Naive thymus-derived CD8-positive, alpha-beta T cell (primary cell): ENCODE results near the gene AEN. TPM values are rescaled to one million over a fixed set of nuclear protein-coding genes. Genes with fewer than 3 reads are reported as not detected.

Source experiments
- ATAC-seq, 2 donors: fragments of 150-1000 bp; cut with Tn5 transposase in 1 of 2; sonication (Bioruptor Pico), chemical (Tn5 transposase) in 1 of 2; 1 replicate in 1 of 2; 2 replicates in 1 of 2; pipeline ENCODE4 v1.10.0; 2021; ENCODE audit warnings: mild to moderate bottlenecking in 2 of 2, moderate library complexity in 2 of 2
- POLR2A ChIA-PET: fragments of 350-600 bp; sonication (Branson Sonifier 250); formaldehyde crosslinking; loops from one replicate; lab custom pipeline; 2021; ENCODE audit warnings: antibody characterized with exemption; lab: Charles Lee
- DNase-seq, 10 donors: peaks; one replicate each; pipeline versions ENCODE4 v3.0.0 to v3.0.0-alpha.2; 2020 to 2022
- H3K27ac Mint-ChIP-seq, 10 donors: one replicate each; pipeline ENCODE4 v1.8.0; 2020 to 2022; ENCODE audit warnings: mild to moderate bottlenecking in 10 of 10, mixed read lengths in 10 of 10, moderate library complexity in 4 of 10, inconsistent platforms in 1 of 10
- H3K27me3 Mint-ChIP-seq, 5 donors: one replicate each; pipeline ENCODE4 v1.8.0; 2021 to 2022; ENCODE audit warnings: mixed read lengths in 5 of 5
- H3K36me3 Mint-ChIP-seq, 3 donors: one replicate each; pipeline ENCODE4 v1.8.0; 2020 to 2022; ENCODE audit warnings: mixed read lengths in 3 of 3, mild to moderate bottlenecking in 2 of 3, inconsistent platforms in 1 of 3
- H3K4me1 Mint-ChIP-seq, 4 donors: one replicate each; pipeline ENCODE4 v1.8.0; 2021 to 2022; ENCODE audit warnings: mixed read lengths in 4 of 4
- H3K4me3 Mint-ChIP-seq, 10 donors: one replicate each; pipeline ENCODE4 v1.8.0; 2020 to 2022; ENCODE audit warnings: mild to moderate bottlenecking in 10 of 10, mixed read lengths in 10 of 10, moderate library complexity in 6 of 10, inconsistent platforms in 1 of 10
- H3K9me3 Mint-ChIP-seq, 9 donors: one replicate each; pipeline ENCODE4 v1.8.0; 2020 to 2022; ENCODE audit warnings: mixed read lengths in 9 of 9, mild to moderate bottlenecking in 3 of 9, inconsistent platforms in 1 of 9, moderate library complexity in 1 of 9
- polyA plus RNA-seq, 3 donors: library from polyadenylated mRNA; unstranded; fragments of 300-500 nt; fragmentation: Illumina TruSeq; gene quantifications; one replicate each; pipeline ENCODE4 v1.2.3, GENCODE V29; 2021
- total RNA-seq, 8 experiments: library from RNA in 2 of 8; stranded (reverse) in 2 of 8; gene quantifications; one replicate each; pipeline ENCODE4 v1.2.3 and lab custom pipeline; 2021 to 2026

Gene AEN
- total and polyA plus RNA-seq, 5 experiments from 2014 or later, result 18.0 to 51.6 (median 32.9) TPM

- H3K27ac Mint-ChIP-seq, result no peak overlapping the region
- H3K4me1 Mint-ChIP-seq, result peaks cover 6 to 15% (median 12%) of the 10 kb centered on the region in 4 donors
- no peaks in the 10 kb centered on the region for H3K36me3 Mint-ChIP-seq
- no peaks in the 10 kb centered on the region for H3K9me3 Mint-ChIP-seq
- no peak for DNase-seq
- ATAC-seq, result no peak
- no peak overlapping the region for H3K4me3 Mint-ChIP-seq
- POLR2A ChIA-PET, result interaction anchor here (0.6 kb wide), 1 partner anchor 13 kb away, joined by 3 read pairs; no protein-coding TSS in a partner anchor
- H3K27me3 Mint-ChIP-seq, result peaks cover 6 to 21% (median 11%) of the 10 kb centered on the region in 5 donors
These were observed 4.0 kb upstream of the AEN start for GRCh38 chr15:88617031-88617722.

DNA sequence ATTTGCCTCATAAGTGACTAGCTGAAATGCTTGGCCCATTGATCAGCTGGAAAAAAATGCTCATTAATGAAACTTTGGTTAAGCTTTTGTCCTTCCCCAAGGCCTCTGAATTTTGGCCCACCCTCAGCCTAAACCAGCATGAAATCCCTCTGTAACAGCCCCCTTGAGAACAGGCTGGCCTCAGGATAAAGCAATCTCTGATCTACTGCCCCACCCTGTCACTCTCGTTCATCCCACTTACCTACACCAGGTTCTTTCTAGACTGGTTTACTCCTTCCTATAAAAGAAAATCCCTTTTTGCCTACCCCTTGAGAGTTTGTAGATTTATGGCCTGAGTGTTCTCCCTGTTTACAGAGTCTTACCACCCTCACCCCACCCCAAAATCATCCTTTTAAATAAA is 3.4 kb upstream of the AEN start:
- no peaks in the 10 kb centered on the region for H3K9me3 Mint-ChIP-seq
- no peak overlapping the region for H3K27ac Mint-ChIP-seq
- no peak for DNase-seq
- no peak for ATAC-seq
- H3K4me3 Mint-ChIP-seq, result no peak overlapping the region
- H3K27me3 Mint-ChIP-seq, result peaks cover 6 to 19% (median 9%) of the 10 kb centered on the region in 5 donors
- POLR2A ChIA-PET, result no interaction called here
- peaks cover 13 to 21% (median 18%) of the 10 kb centered on the region in 4 donors for H3K4me1 Mint-ChIP-seq
- no peaks in the 10 kb centered on the region for H3K36me3 Mint-ChIP-seq

DNA sequence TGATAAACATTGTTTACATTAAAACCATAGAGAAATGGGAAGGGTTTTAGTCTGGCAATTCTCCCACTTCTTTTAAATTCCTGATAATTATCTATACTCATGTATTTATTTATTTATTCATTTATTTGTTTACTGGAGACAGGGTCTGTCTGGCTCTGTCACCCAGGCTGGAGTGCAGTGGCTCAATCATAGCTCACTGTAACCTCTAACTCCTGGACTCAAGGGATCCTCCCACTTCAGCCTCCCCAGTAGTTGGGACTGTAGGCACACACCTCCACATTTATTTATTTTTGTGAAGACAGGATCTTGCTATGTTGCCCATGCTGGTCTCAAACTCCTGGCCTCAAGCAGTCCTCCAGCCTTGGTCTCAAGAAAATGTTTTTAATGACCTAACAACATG is 2.5 kb upstream of the AEN start:
- no peak for ATAC-seq
- POLR2A ChIA-PET, result no interaction called here
- Mint-ChIP-seq H3K27me3 (peaks cover 0 to 10% (median 6%) of the 10 kb centered on the region in 5 donors), H3K27ac (no peak overlapping the region), H3K36me3 (peaks cover 0 to 3% (median 0%) of the 10 kb centered on the region in 3 donors), H3K9me3 (no peaks in the 10 kb centered on the region), H3K4me3 (no peak overlapping the region), H3K4me1 (peaks cover 20 to 30% (median 27%) of the 10 kb centered on the region in 4 donors)
- no peak for DNase-seq

- DNase-seq, result no peak
- Mint-ChIP-seq H3K27ac (peak overlapping the region in 1 of 10 donors; percentile 49), H3K27me3 (peaks cover 0 to 9% (median 6%) of the 10 kb centered on the region in 5 donors), H3K9me3 (no peaks in the 10 kb centered on the region), H3K4me3 (no peak overlapping the region), H3K36me3 (peaks cover 0 to 3% (median 0%) of the 10 kb centered on the region in 3 donors), H3K4me1 (peaks cover 27 to 41% (median 38%) of the 10 kb centered on the region in 4 donors)
- no peak for ATAC-seq
- POLR2A ChIA-PET, result no interaction called here
These were observed 1.3 kb upstream of the AEN start for GRCh38 chr15:88619796-88620195.

GRCh38 chr15:88621789-88622604 is 857 bp downstream of the AEN start:
- ATAC-seq, result peak; percentile 43 to 52
- H3K36me3 Mint-ChIP-seq, result peaks cover 0 to 3% (median 0%) of the 10 kb centered on the region in 3 donors
- peaks cover 29 to 56% (median 50%) of the 10 kb centered on the region in 4 donors for H3K4me1 Mint-ChIP-seq
- peak in 7 of 10 donors; percentile 34 to 79 (median 67) for DNase-seq
- no peaks in the 10 kb centered on the region for H3K9me3 Mint-ChIP-seq
- H3K27me3 Mint-ChIP-seq, result peaks cover 0 to 9% (median 6%) of the 10 kb centered on the region in 5 donors
- POLR2A ChIA-PET, result interaction anchor here (0.5 to 2.1 kb wide), 13 partner anchors 8 to 281 kb away, joined by 3 to 16 read pairs (median 6); partner anchors contain the start of genes MRPL46 and MRPS11
- peak overlapping the region; percentile 87 to 100 (median 96) for H3K27ac Mint-ChIP-seq
- peak overlapping the region; percentile 85 to 97 (median 90) for H3K4me3 Mint-ChIP-seq

GRCh38 chr15:88622605-88622975 is 1.4 kb downstream of the AEN start:
- H3K27me3 Mint-ChIP-seq, result peaks cover 0 to 9% (median 3%) of the 10 kb centered on the region in 5 donors
- DNase-seq (no peak), ATAC-seq (no peak)
- POLR2A ChIA-PET, result interaction anchor here (1.1 to 2.1 kb wide), 6 partner anchors 8 to 280 kb away, joined by 6 to 16 read pairs (median 9); no protein-coding TSS in a partner anchor
- no peaks in the 10 kb centered on the region for H3K9me3 Mint-ChIP-seq
- peak overlapping the region; percentile 87 to 100 (median 96) for H3K27ac Mint-ChIP-seq
- H3K36me3 Mint-ChIP-seq, result peaks cover 0 to 6% (median under 1%) of the 10 kb centered on the region in 3 donors
- peaks cover 30 to 62% (median 56%) of the 10 kb centered on the region in 4 donors for H3K4me1 Mint-ChIP-seq
- peak overlapping the region; percentile 85 to 97 (median 90) for H3K4me3 Mint-ChIP-seq

- POLR2A ChIA-PET, result interaction anchor here (2.2 kb wide), 1 partner anchor 156 kb away, joined by 12 read pairs; the partner anchor contains the start of genes MRPL46 and MRPS11
- ATAC-seq, result no peak
- Mint-ChIP-seq H3K4me1 (peaks cover 32 to 67% (median 60%) of the 10 kb centered on the region in 4 donors), H3K27me3 (peaks cover 0 to 9% (median 2%) of the 10 kb centered on the region in 5 donors), H3K4me3 (peak overlapping the region; percentile 85 to 97 (median 90)), H3K36me3 (peaks cover 0 to 9% (median 3%) of the 10 kb centered on the region in 3 donors), H3K9me3 (no peaks in the 10 kb centered on the region), H3K27ac (peak overlapping the region; percentile 87 to 100 (median 96))
- DNase-seq, result no peak
These were observed 1.9 kb downstream of the AEN start for GRCh38 chr15:88623061-88623460.

DNA sequence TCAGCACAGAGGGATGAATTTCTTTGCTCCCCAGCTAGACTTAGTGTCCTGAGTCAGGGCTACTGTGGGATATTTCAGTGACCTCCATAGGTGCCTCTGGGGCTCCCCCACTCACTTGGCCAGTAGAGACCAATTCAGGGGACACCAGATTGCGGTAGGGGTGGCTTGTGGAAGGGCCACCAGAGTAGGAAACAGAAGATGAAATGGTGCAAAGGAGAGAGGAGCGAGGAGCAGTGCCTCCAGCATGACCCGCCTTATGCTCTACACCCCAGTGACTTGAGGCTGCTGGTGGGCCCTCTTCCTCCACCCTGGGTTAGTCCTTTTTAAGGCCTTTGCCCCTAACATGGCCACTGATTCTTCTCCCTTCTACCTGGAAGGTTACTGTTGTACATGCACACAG is 2.5 kb downstream of the AEN start:
- H3K4me1 Mint-ChIP-seq, result peaks cover 34 to 72% (median 66%) of the 10 kb centered on the region in 4 donors
- H3K27ac Mint-ChIP-seq, result peak overlapping the region; percentile 87 to 100 (median 96)
- no peak for ATAC-seq
- H3K4me3 Mint-ChIP-seq, result peak overlapping the region; percentile 85 to 97 (median 90)
- peaks cover 0 to 10% (median 6%) of the 10 kb centered on the region in 3 donors for H3K36me3 Mint-ChIP-seq
- no peak for DNase-seq
- POLR2A ChIA-PET, result interaction anchor here (2.2 kb wide), 1 partner anchor 156 kb away, joined by 12 read pairs; the partner anchor contains the start of genes MRPL46 and MRPS11
- H3K27me3 Mint-ChIP-seq, result peaks cover 0 to 9% (median 2%) of the 10 kb centered on the region in 5 donors
- no peaks in the 10 kb centered on the region for H3K9me3 Mint-ChIP-seq

DNA sequence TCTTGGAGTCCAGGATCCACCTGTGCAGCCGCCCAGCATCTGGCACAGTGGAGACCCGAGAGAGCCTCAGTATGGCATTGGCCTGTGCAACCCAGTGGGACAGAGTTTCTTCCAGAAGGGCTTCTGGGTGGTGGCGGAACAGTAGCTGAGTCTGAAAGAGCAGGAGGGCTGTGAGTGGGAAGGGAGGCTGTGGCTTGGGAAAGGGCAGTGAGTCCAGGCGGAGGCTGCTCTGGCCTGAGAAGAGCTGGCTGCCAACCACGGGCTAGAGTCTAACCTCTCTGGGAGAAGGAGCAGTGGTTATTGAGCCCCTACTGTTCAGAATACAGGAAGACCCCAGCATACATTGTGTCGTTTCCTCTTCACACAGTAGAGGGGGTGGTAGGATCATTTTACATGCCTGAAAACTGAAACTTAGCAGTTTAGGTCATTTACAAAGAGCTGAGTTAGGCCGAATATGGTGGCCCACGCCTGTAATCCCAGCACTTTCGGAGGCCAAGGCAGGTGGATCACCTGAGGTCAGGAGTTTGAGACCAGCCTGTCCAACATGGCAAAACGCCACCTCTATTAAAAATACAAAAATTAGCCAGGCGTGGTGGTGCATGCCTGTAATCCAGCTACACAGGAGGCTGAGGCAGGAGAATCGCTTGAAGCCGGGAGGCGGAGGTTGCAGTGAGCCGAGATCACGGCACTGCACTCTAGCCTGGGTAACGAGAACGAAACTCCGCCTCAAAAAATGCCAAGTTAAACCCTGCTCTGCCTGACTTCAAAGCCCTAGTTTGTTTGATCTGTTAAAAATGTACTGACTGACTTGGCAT is 3.2 kb downstream of the AEN start:
- Mint-ChIP-seq H3K27ac (peak overlapping the region; percentile 87 to 100 (median 96)), H3K4me1 (peaks cover 35 to 80% (median 73%) of the 10 kb centered on the region in 4 donors), H3K9me3 (no peaks in the 10 kb centered on the region), H3K27me3 (peaks cover 0 to 9% (median 2%) of the 10 kb centered on the region in 5 donors), H3K36me3 (peaks cover 0 to 17% (median 14%) of the 10 kb centered on the region in 3 donors), H3K4me3 (peak overlapping the region; percentile 79 to 97 (median 88))
- DNase-seq, result peak in 8 of 10 donors; percentile 54 to 79 (median 70)
- peak; percentile 44 to 53 for ATAC-seq
- POLR2A ChIA-PET, result interaction anchor here (0.5 to 5.0 kb wide), 7 partner anchors 21 to 419 kb away, joined by 3 to 34 read pairs (median 5); partner anchors contain the start of genes HAPLN3, MRPL46 and MRPS11

DNA sequence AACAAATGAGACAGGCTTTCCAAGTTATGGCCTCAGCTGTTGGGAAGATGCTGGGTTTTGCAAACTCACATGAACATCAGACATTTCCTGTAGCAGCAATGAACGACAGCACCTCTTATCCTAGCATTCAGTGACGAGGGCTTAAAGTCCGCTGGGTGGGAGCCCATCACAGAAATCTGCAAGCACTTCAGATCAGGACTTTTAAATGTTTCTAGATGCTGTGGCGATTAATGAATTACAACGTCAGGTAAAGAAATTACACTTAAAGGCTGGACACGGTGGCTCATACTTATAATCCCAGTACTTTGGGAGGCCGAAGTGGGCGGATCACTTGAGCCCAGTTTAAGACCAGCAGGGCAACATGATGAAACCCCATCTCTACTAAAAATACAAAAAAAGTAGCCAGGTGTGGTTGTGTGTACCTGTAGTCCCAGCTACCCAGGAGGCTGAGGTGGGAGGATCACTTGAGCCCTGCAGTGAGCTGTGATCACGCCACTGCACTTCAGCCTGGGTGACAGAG is 3.9 kb downstream of the AEN start:
- peak overlapping the region; percentile 87 to 100 (median 96) for H3K27ac Mint-ChIP-seq
- ATAC-seq (no peak), DNase-seq (no peak)
- peaks cover 41 to 86% (median 80%) of the 10 kb centered on the region in 4 donors for H3K4me1 Mint-ChIP-seq
- H3K36me3 Mint-ChIP-seq, result peaks cover 0 to 24% (median 20%) of the 10 kb centered on the region in 3 donors
- peak overlapping the region; percentile 79 to 97 (median 88) for H3K4me3 Mint-ChIP-seq
- H3K27me3 Mint-ChIP-seq, result peaks cover 0 to 3% (median 0%) of the 10 kb centered on the region in 5 donors
- no peaks in the 10 kb centered on the region for H3K9me3 Mint-ChIP-seq
- POLR2A ChIA-PET, result interaction anchor here (0.5 to 5.0 kb wide), 6 partner anchors 20 to 418 kb away, joined by 3 to 34 read pairs (median 5); partner anchors contain the start of genes HAPLN3, MRPL46 and MRPS11
